Gastrocnemius medialis (tissue), 4 donors: ENCODE data around the gene PARD3. TPM values are rescaled to one million over a fixed set of nuclear protein-coding genes. Genes with fewer than 3 reads are reported as not detected.

Source experiments
- ATAC-seq, 2 donors: fragments of 150-250 bp; one replicate each; pipeline ENCODE4 v1.9.1; 2016
- DNase-seq, 2 donors: peaks; one replicate each; pipeline ENCODE4 v3.0.0-alpha.2; 2019
- H3K27ac ChIP-seq, 4 donors: fragments of 200-600 bp; sonication (generic); 1 replicate in 1 of 4; 2 replicates in 3 of 4; pipeline ENCODE4 v1.5.1; 2016 to 2018; ENCODE audit warnings: mild to moderate bottlenecking in 2 of 4, moderate library complexity in 1 of 4
- H3K27me3 ChIP-seq, 3 donors: fragments of 200-600 bp; sonication (generic) in 2 of 3; 1 replicate in 1 of 3; 2 replicates in 2 of 3; pipeline versions ENCODE4 v1.5.1 to v1.6.0; 2016 to 2019; ENCODE audit warnings: mild to moderate bottlenecking in 1 of 3, moderate library complexity in 1 of 3
- H3K36me3 ChIP-seq, 2 donors: fragments of 200-600 bp; sonication (generic) in 1 of 2; one replicate each; pipeline ENCODE4 v1.5.1; 2017 to 2018
- H3K4me1 ChIP-seq, 2 donors: fragments of 200-600 bp; sonication (generic) in 1 of 2; one replicate each; pipeline ENCODE4 v1.5.1; 2016 to 2017; ENCODE audit warnings: mild to moderate bottlenecking in 2 of 2
- H3K4me3 ChIP-seq, 4 donors: fragments of 200-600 bp; sonication (generic) in 3 of 4; 1 replicate in 1 of 4; 2 replicates in 3 of 4; pipeline ENCODE4 v1.5.1; 2016 to 2019; ENCODE audit warnings: mild to moderate bottlenecking in 2 of 4
- H3K9me3 ChIP-seq, 3 donors: fragments of 200-600 bp; sonication (generic) in 2 of 3; 1 replicate in 1 of 3; 2 replicates in 2 of 3; pipeline ENCODE4 v1.5.1; 2016 to 2019
- POLR2A ChIP-seq, 2 donors: fragments of 450-650 bp; IDR thresholded peaks; one replicate each; pipeline ENCODE4 v1.6.1; 2017; ENCODE audit warnings: antibody characterized with exemption in 2 of 2, mild to moderate bottlenecking in 2 of 2, moderate library complexity in 2 of 2
- in situ Hi-C, 4 donors: fragments of 200-750 bp; cut with MboI; loops; one replicate each; pipeline versions ENCODE4 v1.15.0 to v1.8.0; 2017; ENCODE audit warnings: low sequenced_read_pairs in 4 of 4
- intact Hi-C: fragments of 100-400 bp; cut with DNase I; formaldehyde crosslinking; loops from one replicate; pipeline ENCODE4 v1.15.1; 2023; ENCODE audit warnings: low total_unique reads
- total RNA-seq, 4 donors: library from RNA; depleted of rRNA; stranded (reverse); fragments of >200 nt; gene quantifications; one replicate each; pipeline versions ENCODE4 v1.1.0 to v1.2.3, GENCODE V29; 2016
- TF ChIP-seq, protein P1 (sequence below), 5 experiments: fragments of 450-650 bp in 3 of 5; fragments of 200-600 bp in 2 of 5; sonication (generic) in 2 of 5; IDR thresholded peaks in 4 of 5; conservative IDR thresholded peaks in 1 of 5; 1 replicate in 4 of 5; 2 replicates in 1 of 5; pipeline ENCODE4 v1.5.1; 2016 to 2019; ENCODE audit warnings: antibody characterized with exemption in 5 of 5, mild to moderate bottlenecking in 3 of 5, moderate library complexity in 3 of 5

Gene PARD3
- total RNA-seq, 4 donors from 2014 or later: 64.6 to 75.8 (median 68.3) TPM

DNA sequence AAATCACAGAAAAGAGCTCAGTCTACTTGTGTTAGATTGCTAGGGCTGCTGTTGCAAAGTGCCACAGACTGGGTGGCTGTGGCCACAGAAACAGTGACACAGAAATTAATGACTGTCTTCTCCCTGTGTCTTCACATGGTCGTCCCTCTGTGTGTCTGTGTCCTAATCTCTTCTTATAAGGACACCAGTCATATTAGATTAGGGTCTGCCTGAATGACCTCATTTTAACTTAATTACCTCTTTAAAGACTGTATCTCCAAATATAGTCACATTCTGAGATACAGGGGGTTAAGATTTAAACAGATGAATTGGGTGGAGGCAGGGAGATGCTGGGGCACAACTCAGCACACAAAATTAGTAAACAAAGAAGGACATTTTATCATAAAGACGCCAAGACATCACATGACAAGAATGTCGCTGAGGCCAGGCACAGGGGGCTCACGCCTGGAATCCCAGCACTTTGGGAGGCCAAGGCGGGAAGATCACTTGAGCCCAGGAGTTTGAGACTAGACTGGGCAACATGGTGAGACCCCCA, 23.3 kb upstream of the PARD3 start:
- Histone ChIP-seq H3K36me3 (no peaks in the 10 kb centered on the region), H3K9me3 (no peaks in the 10 kb centered on the region), H3K27ac (no peak overlapping the region), H3K27me3 (no peaks in the 10 kb centered on the region), H3K4me3 (no peak overlapping the region), H3K4me1 (peaks cover 6 to 8% of the 10 kb centered on the region in 2 donors)
- DNase-seq (no peak), ATAC-seq (no peak)
- intact Hi-C loops: no loop called here
- in situ Hi-C loops: loop anchor here in 1 of 4 donors (25.0 kb wide), 1 partner anchor 176 kb away; no protein-coding TSS in a partner anchor
- TF ChIP-seq, protein P1, sequence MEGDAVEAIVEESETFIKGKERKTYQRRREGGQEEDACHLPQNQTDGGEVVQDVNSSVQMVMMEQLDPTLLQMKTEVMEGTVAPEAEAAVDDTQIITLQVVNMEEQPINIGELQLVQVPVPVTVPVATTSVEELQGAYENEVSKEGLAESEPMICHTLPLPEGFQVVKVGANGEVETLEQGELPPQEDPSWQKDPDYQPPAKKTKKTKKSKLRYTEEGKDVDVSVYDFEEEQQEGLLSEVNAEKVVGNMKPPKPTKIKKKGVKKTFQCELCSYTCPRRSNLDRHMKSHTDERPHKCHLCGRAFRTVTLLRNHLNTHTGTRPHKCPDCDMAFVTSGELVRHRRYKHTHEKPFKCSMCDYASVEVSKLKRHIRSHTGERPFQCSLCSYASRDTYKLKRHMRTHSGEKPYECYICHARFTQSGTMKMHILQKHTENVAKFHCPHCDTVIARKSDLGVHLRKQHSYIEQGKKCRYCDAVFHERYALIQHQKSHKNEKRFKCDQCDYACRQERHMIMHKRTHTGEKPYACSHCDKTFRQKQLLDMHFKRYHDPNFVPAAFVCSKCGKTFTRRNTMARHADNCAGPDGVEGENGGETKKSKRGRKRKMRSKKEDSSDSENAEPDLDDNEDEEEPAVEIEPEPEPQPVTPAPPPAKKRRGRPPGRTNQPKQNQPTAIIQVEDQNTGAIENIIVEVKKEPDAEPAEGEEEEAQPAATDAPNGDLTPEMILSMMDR (IDR thresholded peaks at IDR 0.05 in 4 of 5, conservative IDR thresholded peaks at IDR 0.05 in 1 of 5): no peak
- no peak for TF ChIP-seq POLR2A (IDR thresholded peaks at IDR 0.05)

DNA sequence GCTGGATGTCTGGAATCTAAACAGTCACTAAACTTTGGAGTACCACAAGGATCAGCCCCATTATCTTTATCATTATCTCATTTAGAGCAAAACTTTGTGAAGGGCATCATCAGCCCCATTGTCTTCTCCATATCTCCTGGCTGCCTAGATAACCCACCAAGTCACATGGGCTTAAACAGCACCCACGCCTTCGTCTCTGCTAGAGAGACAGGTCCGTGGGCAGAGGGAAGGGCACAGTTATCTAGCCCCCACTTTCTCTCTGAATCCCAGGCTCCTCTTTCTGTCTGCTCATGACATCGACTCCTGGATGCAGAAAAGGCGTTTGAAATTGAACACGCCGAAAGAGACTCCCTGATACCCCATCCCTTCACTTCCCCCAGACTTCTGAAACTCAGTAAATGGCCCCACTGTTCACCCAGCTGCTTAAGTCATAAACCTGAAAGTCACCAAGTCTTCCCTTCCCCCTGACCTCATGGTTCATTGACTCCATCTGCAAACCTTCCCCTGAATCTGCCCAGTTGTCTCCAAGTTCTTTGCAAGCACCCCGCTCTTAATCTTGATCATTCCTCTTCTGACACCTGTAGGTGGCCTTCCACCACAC, 20.9 kb upstream of the PARD3 start:
- H3K27me3 ChIP-seq: no peaks in the 10 kb centered on the region
- DNase-seq: no peak
- in situ Hi-C loops (loop anchor here in 1 of 4 donors (25.0 kb wide), 1 partner anchor 174 kb away; no protein-coding TSS in a partner anchor), intact Hi-C loops (no loop called here)
- no peak for TF ChIP-seq POLR2A (IDR thresholded peaks at IDR 0.05)
- TF ChIP-seq, protein P1 (IDR thresholded peaks at IDR 0.05 in 4 of 5, conservative IDR thresholded peaks at IDR 0.05 in 1 of 5): no peak
- no peak overlapping the region for H3K4me3 ChIP-seq
- H3K4me1 ChIP-seq: peaks cover 6 to 9% of the 10 kb centered on the region in 2 donors
- H3K27ac ChIP-seq: no peak overlapping the region
- ATAC-seq: no peak
- H3K9me3 ChIP-seq: no peaks in the 10 kb centered on the region
- H3K36me3 ChIP-seq: no peaks in the 10 kb centered on the region

DNA sequence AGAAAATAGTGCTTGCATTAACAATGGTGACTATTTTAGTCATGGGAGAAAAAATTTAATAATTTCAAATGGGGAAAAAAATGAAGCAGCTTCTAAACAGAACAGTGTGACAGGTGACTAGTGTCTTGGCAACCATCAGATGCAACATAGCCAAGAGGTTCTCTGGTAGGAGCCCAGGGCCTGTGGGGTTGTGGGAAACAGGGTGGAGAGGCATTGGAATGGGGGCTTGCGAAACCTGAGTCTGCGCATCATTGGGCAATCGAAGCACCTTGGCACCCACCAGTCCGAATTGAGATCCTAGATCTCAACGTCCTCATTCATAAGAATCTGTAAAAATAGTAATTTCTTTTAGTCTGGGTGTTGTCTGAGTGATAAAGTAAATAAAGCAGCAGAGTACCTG, 19.2 kb upstream of the PARD3 start:
- H3K27me3 ChIP-seq: no peaks in the 10 kb centered on the region
- ATAC-seq (peak; percentile 84 to 88), DNase-seq (peak; percentile 30 to 60)
- no peak for TF ChIP-seq POLR2A (IDR thresholded peaks at IDR 0.05)
- TF ChIP-seq, protein P1 (IDR thresholded peaks at IDR 0.05 in 4 of 5, conservative IDR thresholded peaks at IDR 0.05 in 1 of 5): no peak
- H3K4me1 ChIP-seq: peaks cover 6 to 9% of the 10 kb centered on the region in 2 donors
- intact Hi-C loops (no loop called here), in situ Hi-C loops (loop anchor here in 1 of 4 donors (25.0 kb wide), 1 partner anchor 172 kb away; no protein-coding TSS in a partner anchor)
- no peak overlapping the region for H3K4me3 ChIP-seq
- no peaks in the 10 kb centered on the region for H3K36me3 ChIP-seq
- no peaks in the 10 kb centered on the region for H3K9me3 ChIP-seq
- H3K27ac ChIP-seq: no peak overlapping the region

DNA sequence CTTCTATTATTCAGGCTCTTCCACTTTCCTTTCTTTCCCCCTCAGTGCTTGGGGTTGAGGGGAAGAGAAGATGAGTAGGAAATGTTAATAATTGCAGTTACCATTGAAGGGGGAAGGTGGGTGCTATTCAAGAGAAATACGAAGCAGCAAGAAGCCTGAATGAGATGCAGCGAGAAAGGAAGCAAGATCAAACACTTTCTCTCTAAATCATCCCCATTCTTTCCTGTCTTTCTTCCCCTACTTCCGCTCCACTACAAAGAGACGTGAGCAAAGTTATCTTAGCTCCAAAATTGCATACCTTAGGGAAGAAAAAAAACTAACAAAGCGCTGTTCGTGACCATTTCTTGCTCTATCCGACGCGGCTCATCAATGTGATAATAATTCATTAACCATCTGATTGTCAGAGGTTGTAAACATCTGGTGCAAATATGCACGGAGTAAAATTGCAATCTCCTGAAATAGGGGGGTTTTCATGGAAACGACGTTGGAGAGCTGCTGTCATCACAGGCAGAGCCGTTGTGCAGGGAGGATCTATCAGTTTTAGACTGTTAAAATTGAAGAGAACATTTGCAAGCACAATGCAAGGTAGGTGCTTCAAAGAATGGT, 15.2 kb upstream of the PARD3 start:
- no peak for DNase-seq
- H3K9me3 ChIP-seq: no peaks in the 10 kb centered on the region
- ATAC-seq: no peak
- no peak overlapping the region for H3K27ac ChIP-seq
- in situ Hi-C loops: loop anchor here in 1 of 4 donors (25.0 kb wide), 1 partner anchor 168 kb away; no protein-coding TSS in a partner anchor
- peaks cover 15 to 17% of the 10 kb centered on the region in 2 donors for H3K4me1 ChIP-seq
- intact Hi-C loops: no loop called here
- H3K27me3 ChIP-seq: no peaks in the 10 kb centered on the region
- H3K36me3 ChIP-seq: no peaks in the 10 kb centered on the region
- no peak for TF ChIP-seq POLR2A (IDR thresholded peaks at IDR 0.05)
- TF ChIP-seq, protein P1 (IDR thresholded peaks at IDR 0.05 in 4 of 5, conservative IDR thresholded peaks at IDR 0.05 in 1 of 5): no peak
- no peak overlapping the region for H3K4me3 ChIP-seq
